IMR-90 (cell line): Measurements from ENCODE around the gene DAB1. TPM values are rescaled to one million over a fixed set of nuclear protein-coding genes. Genes with fewer than 3 reads are reported as not detected.

Source experiments
- ATAC-seq: fragments of 200-7000 bp; cut with Tn5 transposase; 2 replicates; pipeline ENCODE4 v1.9.1; 2020; ENCODE audit warnings: low read depth, mild to moderate bottlenecking, moderate library complexity
- BruUV-seq: library from RNA; stranded (reverse); fragments of 400-500 nt; replicated peaks from 2 replicates; lab custom pipeline; 2021; lab: Mats Ljungman, UMichigan
- CTCF ChIA-PET: fragments of 300-600 bp; formaldehyde crosslinking; extraction: SDS; loops from one replicate; lab custom pipeline; 2021; ENCODE audit warnings: antibody characterized with exemption; lab: Yijun Ruan, JAX
- POLR2A ChIA-PET: fragments of 300-600 bp; sonication (Branson Sonifier 250); formaldehyde crosslinking; loops from one replicate; lab custom pipeline; 2022; ENCODE audit warnings: antibody characterized with exemption; ENCODE audit not compliant: unreplicated experiment; lab: Charles Lee
- DNase-seq: peaks from one replicate; pipeline ENCODE4 v3.0.0; 2013
- H2AFZ ChIP-seq: replicated peaks from 2 replicates; pipeline ENCODE3; 2013; ENCODE audit warnings: low read length, mild to moderate bottlenecking; ENCODE audit not compliant: poor library complexity
- H2AK5ac ChIP-seq: 2 replicates; pipeline ENCODE4 v1.6.1; 2013; ENCODE audit warnings: low read depth, low read length, inconsistent platforms
- H2AK9ac ChIP-seq: replicated peaks from 2 replicates; pipeline ENCODE3; 2013; ENCODE audit warnings: mild to moderate bottlenecking, low read depth, low read length, moderate library complexity; ENCODE audit not compliant: poor library complexity
- H2BK120ac ChIP-seq: 2 replicates; pipeline ENCODE4 v1.6.1; 2013; ENCODE audit warnings: low read depth, low read length, inconsistent platforms
- H2BK15ac ChIP-seq: 3 replicates; pipeline ENCODE4 v1.6.1; 2013; ENCODE audit warnings: low read depth, low read length, inconsistent platforms
- H2BK20ac ChIP-seq: 2 replicates; pipeline ENCODE4 v1.6.1; 2013; ENCODE audit warnings: low read depth, mild to moderate bottlenecking, inconsistent platforms, low read length, moderate library complexity
- H2BK5ac ChIP-seq: 2 replicates; pipeline ENCODE4 v1.6.1; 2013; ENCODE audit warnings: mild to moderate bottlenecking, low read depth, low read length, inconsistent platforms; ENCODE audit not compliant: poor library complexity, severe bottlenecking
- H3K14ac ChIP-seq: replicated peaks from 2 replicates; pipeline ENCODE4 v1.6.1; 2013; ENCODE audit warnings: low read depth, low read length, inconsistent platforms
- H3K18ac ChIP-seq: 2 replicates; pipeline ENCODE4 v1.6.1; 2013; ENCODE audit warnings: low read depth, low read length, control low read depth
- H3K23ac ChIP-seq: 2 replicates; pipeline ENCODE4 v1.6.1; 2013; ENCODE audit warnings: low read depth, low read length, inconsistent platforms
- H3K27ac ChIP-seq: 2 replicates; pipeline ENCODE4 v1.5.1; 2013; ENCODE audit warnings: mild to moderate bottlenecking, control low read depth, low read length; ENCODE audit not compliant: insufficient read depth
- H3K27me3 ChIP-seq: 2 replicates; pipeline ENCODE4 v1.6.1; 2013; ENCODE audit warnings: low read length; ENCODE audit not compliant: control insufficient read depth, insufficient read depth
- H3K36me3 ChIP-seq: 2 replicates; pipeline ENCODE4 v1.6.1; 2013; ENCODE audit warnings: low read length, mixed read lengths; ENCODE audit not compliant: control insufficient read depth, insufficient read depth
- H3K4ac ChIP-seq: 2 replicates; pipeline ENCODE4 v1.6.1; 2013; ENCODE audit warnings: low read depth, low read length, inconsistent platforms
- H3K4me1 ChIP-seq: 2 replicates; pipeline ENCODE4 v1.6.1; 2013; ENCODE audit warnings: low read length, mixed read lengths; ENCODE audit not compliant: control insufficient read depth, insufficient read depth
- H3K4me2 ChIP-seq: 2 replicates; pipeline ENCODE4 v1.6.1; 2013; ENCODE audit warnings: low read depth, mild to moderate bottlenecking, control low read depth, low read length, moderate library complexity
- H3K4me3 ChIP-seq: 2 replicates; pipeline ENCODE4 v1.5.1; 2013; ENCODE audit warnings: low read depth, mild to moderate bottlenecking, control low read depth, low read length, moderate library complexity; ENCODE audit not compliant: insufficient read depth
- H3K56ac ChIP-seq: 2 replicates; pipeline ENCODE4 v1.6.1; 2013; ENCODE audit warnings: low read length, inconsistent platforms; ENCODE audit not compliant: insufficient read depth; ENCODE audit errors: extremely low read depth
- H3K79me1 ChIP-seq, 2 experiments: 2 replicates each; pipeline ENCODE4 v1.6.1; 2013; ENCODE audit warnings: low read length in 2 of 2, inconsistent platforms in 1 of 2, low read depth in 1 of 2
- H3K9ac ChIP-seq: 2 replicates; pipeline ENCODE4 v1.6.1; 2013; ENCODE audit warnings: low read depth, low read length, control low read depth
- H3K9me1 ChIP-seq: 2 replicates; pipeline ENCODE4 v1.6.1; 2013; ENCODE audit warnings: low read length, inconsistent platforms; ENCODE audit not compliant: insufficient read depth
- H3K9me3 ChIP-seq: 2 replicates; pipeline ENCODE4 v1.6.1; 2013; ENCODE audit warnings: low read length; ENCODE audit not compliant: control insufficient read depth, insufficient read depth
- H4K20me1 ChIP-seq: 2 replicates; pipeline ENCODE4 v1.6.1; 2013; ENCODE audit warnings: low read length, inconsistent platforms; ENCODE audit not compliant: insufficient read depth
- H4K5ac ChIP-seq: 2 replicates; pipeline ENCODE4 v1.6.1; 2013; ENCODE audit warnings: mild to moderate bottlenecking, low read depth, low read length, control low read depth
- H4K8ac ChIP-seq, 2 experiments: 2 replicates each; pipeline ENCODE4 v1.6.1; 2013; ENCODE audit warnings: low read depth in 2 of 2, low read length in 2 of 2, control low read depth in 1 of 2, inconsistent platforms in 1 of 2
- H4K91ac ChIP-seq: 2 replicates; pipeline ENCODE4 v1.6.1; 2013; ENCODE audit warnings: low read depth, low read length, inconsistent platforms; ENCODE audit not compliant: insufficient read depth
- BHLHE40 ChIP-seq: fragments of 150-350 bp; IDR thresholded peaks from 2 replicates; pipeline ENCODE4 v1.6.1; 2016; ENCODE audit warnings: mild to moderate bottlenecking, low read depth, low read length
- CEBPB ChIP-seq: IDR thresholded peaks from 2 replicates; pipeline ENCODE4 v1.6.1; 2012; ENCODE audit warnings: low read depth, low read length, improper control_type of control experiment
- CHD1 ChIP-seq: IDR thresholded peaks from 2 replicates; pipeline ENCODE4 v1.6.1; 2012; ENCODE audit warnings: low read depth, low read length, improper control_type of control experiment
- FOS ChIP-seq: fragments of 150-350 bp; IDR thresholded peaks from 2 replicates; pipeline ENCODE4 v1.6.1; 2016; ENCODE audit warnings: low read depth, low read length
- MAFK ChIP-seq: IDR thresholded peaks from 2 replicates; pipeline ENCODE4 v1.6.1; 2012; ENCODE audit warnings: low read depth, low read length, improper control_type of control experiment
- MAZ ChIP-seq: IDR thresholded peaks from 2 replicates; pipeline ENCODE4 v1.6.1; 2012; ENCODE audit warnings: low read depth, mild to moderate bottlenecking, low read length, improper control_type of control experiment, moderate library complexity, borderline replicate concordance
- MXI1 ChIP-seq: IDR thresholded peaks from 2 replicates; pipeline ENCODE4 v1.6.1; 2012; ENCODE audit warnings: low read depth, mild to moderate bottlenecking, low read length, moderate library complexity, borderline replicate concordance
- NFE2L2 ChIP-seq: fragments of 150-350 bp; IDR thresholded peaks from 2 replicates; pipeline ENCODE4 v1.6.1; 2016; ENCODE audit warnings: low read depth, mild to moderate bottlenecking, low read length
- POLR2A ChIP-seq: IDR thresholded peaks from 2 replicates; pipeline ENCODE4 v1.6.1; 2012; ENCODE audit warnings: mild to moderate bottlenecking, low read depth, low read length
- RAD21 ChIP-seq: IDR thresholded peaks from 2 replicates; pipeline ENCODE4 v1.6.1; 2012; ENCODE audit warnings: low read length, improper control_type of control experiment
- RCOR1 ChIP-seq: IDR thresholded peaks from 2 replicates; pipeline ENCODE4 v1.6.1; 2012; ENCODE audit warnings: mild to moderate bottlenecking, low read length, improper control_type of control experiment; ENCODE audit not compliant: insufficient replicate concordance
- RFX5 ChIP-seq: IDR thresholded peaks from 2 replicates; pipeline ENCODE4 v1.8.0; 2012; ENCODE audit warnings: low read depth, mild to moderate bottlenecking, low read length, moderate library complexity
- SMC3 ChIP-seq: fragments of 150-350 bp; IDR thresholded peaks from 2 replicates; pipeline ENCODE4 v1.6.1; 2016; ENCODE audit warnings: low read depth, mild to moderate bottlenecking, antibody characterized with exemption, low read length, moderate library complexity
- WGBS, 2 experiments: methylation state at CpG; one replicate each; pipeline versions ENCODE4 v1.1.5 to v1.1.7; 2013; ENCODE audit warnings: missing lambda C conversion rate in 2 of 2; ENCODE audit not compliant: insufficient read length in 1 of 2; ENCODE audit errors: extremely low coverage in 2 of 2; 5-methylcytosine and 5-hydroxymethylcytosine counted together
- dilution Hi-C: fragments of 300-500 bp; cut with HindIII; formaldehyde crosslinking; loops from one replicate; pipeline ENCODE4 v1.14.3; 2018; ENCODE audit warnings: low sequenced_read_pairs; ENCODE audit not compliant: unreplicated experiment
- in situ Hi-C: fragments of 300-500 bp; cut with MboI; formaldehyde crosslinking; loops from 3 replicates; pipeline ENCODE4 v1.14.3; 2019; ENCODE audit warnings: low sequenced_read_pairs, inconsistent platforms, mixed read lengths
- intact Hi-C: fragments of 100-400 bp; cut with micrococcal nuclease; formaldehyde crosslinking; loops from 2 replicates; pipeline ENCODE4 v1.10.0; 2022
- polyA plus RNA-seq, 3 experiments: library from polyadenylated mRNA; depleted of rRNA; stranded (reverse); fragments of >200 nt; gene quantifications; 2 replicates each; pipeline ENCODE4 v1.2.3, GENCODE V29; 2012; ENCODE audit warnings: low replicate concordance in 1 of 3
- total RNA-seq: library from RNA; depleted of rRNA; stranded (reverse); fragments of >200 nt; gene quantifications from 2 replicates; pipeline ENCODE4 v1.2.3, GENCODE V29; 2012
- TF ChIP-seq, protein P1 (sequence below): fragments of 150-350 bp; IDR thresholded peaks from 2 replicates; pipeline ENCODE4 v1.6.1; 2016; ENCODE audit warnings: low read depth, mild to moderate bottlenecking, low read length, moderate library complexity, borderline replicate concordance
- TF ChIP-seq, protein P2 (sequence below): fragments of 150-350 bp; IDR thresholded peaks from 2 replicates; pipeline ENCODE4 v1.6.1; 2017; ENCODE audit warnings: mild to moderate bottlenecking, antibody characterized with exemption, low read length, low read depth
- TF ChIP-seq, protein P3 (sequence below): conservative IDR thresholded peaks from 2 replicates; pipeline ENCODE4 v1.5.1; 2012; ENCODE audit warnings: mild to moderate bottlenecking, low read depth, low read length, improper control_type of control experiment

Gene DAB1
- total and polyA plus RNA-seq, 2 of the 4 experiments (the other 2 are of a cell fraction), result 0.18 to 0.41 TPM

- Histone ChIP-seq H3K4me3 (no peak overlapping the region), H3K4ac (no peak overlapping the region), H3K18ac (no peak overlapping the region), H2AK9ac (no peak overlapping the region), H3K4me2 (no peak overlapping the region), H3K27ac (no peak overlapping the region), H4K5ac (no peak overlapping the region), H4K20me1 (no peaks in the 10 kb centered on the region), H2BK5ac (no peak overlapping the region), H2BK15ac (no peak overlapping the region), H4K91ac (no peak overlapping the region), H3K14ac (no peak overlapping the region), H3K79me1 (no peaks in the 10 kb centered on the region), H3K4me1 (peaks cover 4% of the 10 kb centered on the region; the same call in 1 of the 2 replicates), H2BK20ac (no peak overlapping the region), H3K23ac (no peak overlapping the region), H2BK120ac (no peak overlapping the region), H2AFZ (no peak overlapping the region), H3K27me3 (no peaks in the 10 kb centered on the region), H3K36me3 (no peaks in the 10 kb centered on the region), H3K9me3 (no peaks in the 10 kb centered on the region), H3K56ac (no peak overlapping the region), H2AK5ac (no peak overlapping the region), H4K8ac (no peak overlapping the region), H3K9ac (no peak overlapping the region), H3K9me1 (no peaks in the 10 kb centered on the region)
- no peak for DNase-seq
- ATAC-seq, result no peak
- no CpG with 5 or more reads among the region's 4 CpGs for WGBS, 2 experiments
- in situ Hi-C loops, result no loop called here
- no TSS peak for BruUV-seq
- ChIA-PET CTCF (interaction anchor here (1.0 kb wide), 1 partner anchor 37 kb away, joined by 3 read pairs; no protein-coding TSS in a partner anchor), POLR2A (no interaction called here)
- intact Hi-C loops, result no loop called here
- dilution Hi-C loops, result no loop called here
- TF ChIP-seq, protein P1, sequence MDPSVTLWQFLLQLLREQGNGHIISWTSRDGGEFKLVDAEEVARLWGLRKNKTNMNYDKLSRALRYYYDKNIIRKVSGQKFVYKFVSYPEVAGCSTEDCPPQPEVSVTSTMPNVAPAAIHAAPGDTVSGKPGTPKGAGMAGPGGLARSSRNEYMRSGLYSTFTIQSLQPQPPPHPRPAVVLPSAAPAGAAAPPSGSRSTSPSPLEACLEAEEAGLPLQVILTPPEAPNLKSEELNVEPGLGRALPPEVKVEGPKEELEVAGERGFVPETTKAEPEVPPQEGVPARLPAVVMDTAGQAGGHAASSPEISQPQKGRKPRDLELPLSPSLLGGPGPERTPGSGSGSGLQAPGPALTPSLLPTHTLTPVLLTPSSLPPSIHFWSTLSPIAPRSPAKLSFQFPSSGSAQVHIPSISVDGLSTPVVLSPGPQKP, result no peak
- no peak for TF ChIP-seq SMC3
- TF ChIP-seq NFE2L2, result no peak
- no peak for TF ChIP-seq POLR2A
- TF ChIP-seq RFX5, result no peak
- no peak for TF ChIP-seq FOS
- TF ChIP-seq MAZ, result no peak
- TF ChIP-seq CHD1, result no peak
- no peak for TF ChIP-seq RCOR1
- no peak for TF ChIP-seq BHLHE40
- no peak for TF ChIP-seq MAFK
- TF ChIP-seq RAD21, result no peak
- TF ChIP-seq, protein P2, sequence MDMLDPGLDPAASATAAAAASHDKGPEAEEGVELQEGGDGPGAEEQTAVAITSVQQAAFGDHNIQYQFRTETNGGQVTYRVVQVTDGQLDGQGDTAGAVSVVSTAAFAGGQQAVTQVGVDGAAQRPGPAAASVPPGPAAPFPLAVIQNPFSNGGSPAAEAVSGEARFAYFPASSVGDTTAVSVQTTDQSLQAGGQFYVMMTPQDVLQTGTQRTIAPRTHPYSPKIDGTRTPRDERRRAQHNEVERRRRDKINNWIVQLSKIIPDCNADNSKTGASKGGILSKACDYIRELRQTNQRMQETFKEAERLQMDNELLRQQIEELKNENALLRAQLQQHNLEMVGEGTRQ, result no peak
- TF ChIP-seq, protein P3, sequence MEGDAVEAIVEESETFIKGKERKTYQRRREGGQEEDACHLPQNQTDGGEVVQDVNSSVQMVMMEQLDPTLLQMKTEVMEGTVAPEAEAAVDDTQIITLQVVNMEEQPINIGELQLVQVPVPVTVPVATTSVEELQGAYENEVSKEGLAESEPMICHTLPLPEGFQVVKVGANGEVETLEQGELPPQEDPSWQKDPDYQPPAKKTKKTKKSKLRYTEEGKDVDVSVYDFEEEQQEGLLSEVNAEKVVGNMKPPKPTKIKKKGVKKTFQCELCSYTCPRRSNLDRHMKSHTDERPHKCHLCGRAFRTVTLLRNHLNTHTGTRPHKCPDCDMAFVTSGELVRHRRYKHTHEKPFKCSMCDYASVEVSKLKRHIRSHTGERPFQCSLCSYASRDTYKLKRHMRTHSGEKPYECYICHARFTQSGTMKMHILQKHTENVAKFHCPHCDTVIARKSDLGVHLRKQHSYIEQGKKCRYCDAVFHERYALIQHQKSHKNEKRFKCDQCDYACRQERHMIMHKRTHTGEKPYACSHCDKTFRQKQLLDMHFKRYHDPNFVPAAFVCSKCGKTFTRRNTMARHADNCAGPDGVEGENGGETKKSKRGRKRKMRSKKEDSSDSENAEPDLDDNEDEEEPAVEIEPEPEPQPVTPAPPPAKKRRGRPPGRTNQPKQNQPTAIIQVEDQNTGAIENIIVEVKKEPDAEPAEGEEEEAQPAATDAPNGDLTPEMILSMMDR, result no peak
- no peak for TF ChIP-seq CEBPB
- TF ChIP-seq MXI1, result no peak
These were observed 317.6 kb downstream of the DAB1 start for GRCh38 chr1:57106296-57106695.
